NB4 (cell line): ENCODE results near the gene MYO16.
A peak's percentile ranks its signal among the peaks of the same experiment; 100 is the strongest.

Experiments
- DNase-seq: peaks from one replicate; pipeline ENCODE4 v3.0.0; 2010; ENCODE audit warnings: low read depth
- H3K4me3 ChIP-seq: one replicate; pipeline ENCODE4 v1.5.1; 2011; ENCODE audit warnings: mild to moderate bottlenecking, low read depth, low read length, moderate library complexity
- CTCF ChIP-seq: IDR thresholded peaks from one replicate; pipeline ENCODE4 v1.5.1; 2012; ENCODE audit warnings: low read depth, low read length
- MAX ChIP-seq: IDR thresholded peaks from 2 replicates; pipeline ENCODE4 v1.6.1; 2011; ENCODE audit warnings: low read depth, low read length
- MYC ChIP-seq: IDR thresholded peaks from 2 replicates; pipeline ENCODE4 v1.6.1; 2011; ENCODE audit warnings: low read depth, low read length
- POLR2A ChIP-seq: IDR thresholded peaks from 2 replicates; pipeline ENCODE4 v1.6.1; 2011; ENCODE audit warnings: mild to moderate bottlenecking; ENCODE audit not compliant: insufficient read length; ENCODE audit errors: extremely low read depth

The MYO16 gene

GRCh38 chr13:109114991-109115390, 485.6 kb downstream of the MYO16 start:
- no peak overlapping the region for H3K4me3 ChIP-seq
- no peak for TF ChIP-seq MAX
- TF ChIP-seq MYC: no peak
- TF ChIP-seq CTCF: no peak
- no peak for TF ChIP-seq POLR2A
- no peak for DNase-seq

- TF ChIP-seq MAX: no peak
- TF ChIP-seq POLR2A: no peak
- TF ChIP-seq CTCF: no peak
- TF ChIP-seq MYC: no peak
- DNase-seq: no peak
- no peak overlapping the region for H3K4me3 ChIP-seq
Measured at GRCh38 chr13:109118521-109118920, 489.1 kb downstream of the MYO16 start.

- DNase-seq: peak; percentile 24
- H3K4me3 ChIP-seq: no peak overlapping the region
- TF ChIP-seq CTCF (no peak), POLR2A (no peak), MAX (no peak), MYC (no peak)
Measured at GRCh38 chr13:109119896-109120295, 490.5 kb downstream of the MYO16 start.

- DNase-seq: no peak
- no peak overlapping the region for H3K4me3 ChIP-seq
- TF ChIP-seq POLR2A: no peak
- no peak for TF ChIP-seq MAX
- TF ChIP-seq CTCF: no peak
Measured at GRCh38 chr13:109121826-109122225, 492.4 kb downstream of the MYO16 start.

GRCh38 chr13:109123971-109124370, 494.6 kb downstream of the MYO16 start:
- no peak overlapping the region for H3K4me3 ChIP-seq
- TF ChIP-seq MAX (0 out of 2 replicates have a peak, but pooled peaks have one; percentile 18), POLR2A (no peak), CTCF (peak; percentile 13)
- peak; percentile 68 for DNase-seq

GRCh38 chr13:109126178-109126577, 496.8 kb downstream of the MYO16 start:
- no peak for DNase-seq
- no peak for TF ChIP-seq MAX
- TF ChIP-seq MYC: no peak
- no peak for TF ChIP-seq CTCF
- TF ChIP-seq POLR2A: no peak
- H3K4me3 ChIP-seq: no peak overlapping the region
